Neural cell (in vitro differentiated cells): Measurements from ENCODE around the gene UBE2Q1. TPM values are rescaled to one million over a fixed set of nuclear protein-coding genes. Genes with fewer than 3 reads are reported as not detected.

Source experiments
- H2AFZ ChIP-seq: fragments of 200-600, 300-800 bp; sonication (generic), shearing (Covaris generic); 2 replicates; pipeline ENCODE4 v1.6.0; 2014; ENCODE audit warnings: low read depth, mild to moderate bottlenecking, antibody characterized with exemption, low read length, moderate library complexity
- H3F3A ChIP-seq: fragments of 200-600 bp; shearing (Covaris generic); 2 replicates; pipeline ENCODE4 v1.6.1; 2016; ENCODE audit warnings: mild to moderate bottlenecking, moderate library complexity, mixed read lengths, antibody characterized with exemption, low read length; ENCODE audit not compliant: insufficient read depth, poor library complexity, severe bottlenecking
- H3K27ac ChIP-seq: fragments of 200-600, 300-800 bp; sonication (generic), shearing (Covaris generic); 2 replicates; pipeline ENCODE4 v1.5.1; 2014; ENCODE audit warnings: mild to moderate bottlenecking, low read length, moderate library complexity
- H3K27me3 ChIP-seq: fragments of 300-800, 200-600 bp; sonication (generic), shearing (Covaris generic); 2 replicates; pipeline ENCODE4 v1.6.0; 2014; ENCODE audit warnings: mild to moderate bottlenecking, low read depth, low read length, moderate library complexity; ENCODE audit not compliant: insufficient read depth
- H3K36me3 ChIP-seq: fragments of 300-800, 200-600 bp; sonication (generic), shearing (Covaris generic); 2 replicates; pipeline ENCODE4 v1.5.1; 2014; ENCODE audit warnings: mild to moderate bottlenecking, antibody characterized with exemption, low read length, moderate library complexity; ENCODE audit not compliant: insufficient read depth
- H3K4me2 ChIP-seq: fragments of 300-800, 200-600 bp; sonication (generic), shearing (Covaris generic); 2 replicates; pipeline ENCODE4 v1.6.0; 2014; ENCODE audit warnings: mild to moderate bottlenecking, low read length
- H3K4me3 ChIP-seq: fragments of 300-800, 200-600 bp; sonication (generic), shearing (Covaris generic); 2 replicates; pipeline ENCODE4 v1.5.1; 2014; ENCODE audit warnings: mild to moderate bottlenecking, low read length, moderate library complexity
- H3K79me2 ChIP-seq: fragments of 200-600 bp; shearing (Covaris generic); replicated peaks from 2 replicates; pipeline ENCODE4 v1.6.0; 2014; ENCODE audit warnings: mild to moderate bottlenecking, low read length, moderate library complexity; ENCODE audit not compliant: insufficient read depth
- H3K9ac ChIP-seq: fragments of 300-800, 200-600 bp; sonication (generic), shearing (Covaris generic); 2 replicates; pipeline ENCODE4 v1.6.1; 2016; ENCODE audit warnings: mild to moderate bottlenecking, low read length, mixed read lengths
- H3K9me2 ChIP-seq: fragments of 200-600 bp; shearing (Covaris generic); 2 replicates; pipeline ENCODE4 v1.6.1; 2016; ENCODE audit warnings: mild to moderate bottlenecking, low read length, mixed read lengths; ENCODE audit not compliant: insufficient read depth
- H3K9me3 ChIP-seq: fragments of 200-600, 300-800 bp; sonication (generic), shearing (Covaris generic); 2 replicates; pipeline ENCODE4 v1.6.1; 2016; ENCODE audit warnings: mild to moderate bottlenecking, mixed run types, low read length, moderate library complexity, mixed read lengths
- H4K20me1 ChIP-seq: fragments of 200-600 bp; shearing (Covaris generic); 2 replicates; pipeline ENCODE4 v1.6.1; 2016; ENCODE audit warnings: mild to moderate bottlenecking, mixed run types; ENCODE audit not compliant: insufficient read depth
- EP300 ChIP-seq: fragments of 450-650 bp; conservative IDR thresholded peaks from 2 replicates; pipeline ENCODE4 v1.6.1; 2014; ENCODE audit warnings: antibody characterized with exemption, mild to moderate bottlenecking, moderate library complexity; ENCODE audit not compliant: poor library complexity, severe bottlenecking
- EZH2 ChIP-seq: fragments of 200-600, 300-800 bp; shearing (Covaris generic), sonication (generic); IDR thresholded peaks from 2 replicates; pipeline ENCODE4 v1.6.1; 2014; ENCODE audit warnings: antibody characterized with exemption, low read length, borderline replicate concordance, mild to moderate bottlenecking; ENCODE audit not compliant: insufficient read depth, poor library complexity, severe bottlenecking
- MXI1 ChIP-seq: fragments of 450-650 bp; conservative IDR thresholded peaks from 2 replicates; pipeline ENCODE4 v1.6.1; 2014; ENCODE audit warnings: antibody characterized with exemption, mild to moderate bottlenecking; ENCODE audit not compliant: poor library complexity, severe bottlenecking
- POLR2AphosphoS5 ChIP-seq: IDR thresholded peaks from 2 replicates; pipeline ENCODE4 v1.6.1; 2012
- RAD21 ChIP-seq: fragments of 450-650 bp; conservative IDR thresholded peaks from 2 replicates; pipeline ENCODE4 v1.6.1; 2014; ENCODE audit warnings: antibody characterized with exemption, mild to moderate bottlenecking, moderate library complexity
- SMC3 ChIP-seq: fragments of 450-650 bp; conservative IDR thresholded peaks from 2 replicates; pipeline ENCODE4 v1.6.1; 2014; ENCODE audit warnings: antibody characterized with exemption, mild to moderate bottlenecking, moderate library complexity; ENCODE audit not compliant: poor library complexity
- TAF1 ChIP-seq: IDR thresholded peaks from 2 replicates; pipeline ENCODE4 v1.6.1; 2012; ENCODE audit warnings: low read depth
- polyA plus RNA-seq: library from polyadenylated mRNA; depleted of rRNA; stranded (reverse); fragments of >200 nt; gene quantifications from 2 replicates; pipeline ENCODE4 v1.2.3, GENCODE V29; 2014
- TF ChIP-seq, protein P1 (sequence below): IDR thresholded peaks from 2 replicates; pipeline ENCODE4 v1.6.1; 2012; ENCODE audit warnings: borderline replicate concordance
- TF ChIP-seq, protein P2 (sequence below): fragments of 450-650 bp; IDR thresholded peaks from 2 replicates; pipeline ENCODE4 v1.5.1; 2014; ENCODE audit warnings: antibody characterized with exemption, mild to moderate bottlenecking, moderate library complexity; ENCODE audit not compliant: poor library complexity, severe bottlenecking

The UBE2Q1 gene
- polyA plus RNA-seq, 1 donor from 2014 or later = 103 TPM

DNA sequence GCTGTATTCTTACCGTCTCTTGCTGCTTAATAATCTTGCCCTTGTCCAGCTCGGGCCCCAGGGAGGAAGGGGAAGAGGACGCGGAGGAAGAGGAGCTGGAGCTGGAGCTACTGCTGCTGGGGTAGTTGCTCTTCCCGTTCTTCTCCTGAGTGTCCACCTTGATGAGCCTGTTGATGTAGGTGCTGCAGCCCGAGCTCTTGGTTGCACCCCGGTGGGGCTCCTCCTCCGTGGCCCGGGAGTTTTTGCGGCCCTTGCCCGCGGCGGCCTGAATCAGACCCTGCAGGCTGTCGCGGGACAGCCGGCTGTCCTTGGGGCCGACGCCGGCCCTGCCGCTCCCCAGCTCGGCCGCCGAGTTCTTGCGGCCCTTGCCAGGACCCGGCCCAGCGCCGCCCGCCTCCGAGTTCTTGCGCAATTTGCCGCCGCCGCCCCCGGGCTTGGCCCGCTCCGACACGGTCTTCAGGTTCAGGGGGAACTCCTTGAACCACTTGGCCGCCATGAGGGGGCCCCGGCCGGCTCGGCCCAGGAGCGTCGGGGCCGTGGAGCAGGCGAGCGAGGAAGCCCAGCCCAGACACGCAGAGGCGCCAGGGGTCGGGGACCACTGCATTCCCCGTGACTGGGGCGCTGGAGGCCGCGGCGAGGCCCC is 56.9 kb downstream of the UBE2Q1 start:
- TF ChIP-seq EP300 (no peak), EZH2 (peak; percentile 52), SMC3 (no peak), MXI1 (no peak), TAF1 (no peak)

DNA sequence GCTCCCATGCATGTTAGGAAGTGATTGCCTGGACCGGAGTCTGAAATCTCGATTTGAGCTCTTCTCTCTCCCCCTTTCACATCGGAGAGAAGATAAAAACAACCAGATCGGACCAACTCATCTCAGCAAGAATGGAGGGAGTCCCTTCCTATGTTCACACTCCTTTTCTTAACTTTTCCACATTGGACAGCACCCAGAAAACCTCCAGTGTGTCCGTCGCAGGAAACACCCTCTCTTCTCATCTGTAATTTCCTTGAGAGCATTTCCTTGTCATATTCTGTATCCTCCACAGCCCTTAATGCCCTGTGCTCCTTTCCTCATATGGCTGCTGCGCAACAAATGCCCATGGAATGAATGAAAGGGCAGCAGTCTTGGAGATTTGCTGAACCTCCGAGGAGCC is 57.9 kb downstream of the UBE2Q1 start:
- Histone ChIP-seq H3K27ac (no peak overlapping the region), H3K9me3 (peaks cover 7% of the 10 kb centered on the region), H3K27me3 (peaks cover 68% of the 10 kb centered on the region), H3K4me2 (no peak overlapping the region), H3K79me2 (no peaks in the 10 kb centered on the region), H3K9ac (no peak overlapping the region), H2AFZ (no peak overlapping the region), H3F3A (no peaks in the 10 kb centered on the region), H3K9me2 (no peaks in the 10 kb centered on the region), H3K4me3 (no peak overlapping the region), H3K36me3 (no peaks in the 10 kb centered on the region), H4K20me1 (no peaks in the 10 kb centered on the region)
- TF ChIP-seq TAF1 (no peak), SMC3 (no peak), EP300 (no peak), RAD21 (no peak), MXI1 (no peak), EZH2 (no peak), POLR2AphosphoS5 (no peak)
- TF ChIP-seq, protein P1, sequence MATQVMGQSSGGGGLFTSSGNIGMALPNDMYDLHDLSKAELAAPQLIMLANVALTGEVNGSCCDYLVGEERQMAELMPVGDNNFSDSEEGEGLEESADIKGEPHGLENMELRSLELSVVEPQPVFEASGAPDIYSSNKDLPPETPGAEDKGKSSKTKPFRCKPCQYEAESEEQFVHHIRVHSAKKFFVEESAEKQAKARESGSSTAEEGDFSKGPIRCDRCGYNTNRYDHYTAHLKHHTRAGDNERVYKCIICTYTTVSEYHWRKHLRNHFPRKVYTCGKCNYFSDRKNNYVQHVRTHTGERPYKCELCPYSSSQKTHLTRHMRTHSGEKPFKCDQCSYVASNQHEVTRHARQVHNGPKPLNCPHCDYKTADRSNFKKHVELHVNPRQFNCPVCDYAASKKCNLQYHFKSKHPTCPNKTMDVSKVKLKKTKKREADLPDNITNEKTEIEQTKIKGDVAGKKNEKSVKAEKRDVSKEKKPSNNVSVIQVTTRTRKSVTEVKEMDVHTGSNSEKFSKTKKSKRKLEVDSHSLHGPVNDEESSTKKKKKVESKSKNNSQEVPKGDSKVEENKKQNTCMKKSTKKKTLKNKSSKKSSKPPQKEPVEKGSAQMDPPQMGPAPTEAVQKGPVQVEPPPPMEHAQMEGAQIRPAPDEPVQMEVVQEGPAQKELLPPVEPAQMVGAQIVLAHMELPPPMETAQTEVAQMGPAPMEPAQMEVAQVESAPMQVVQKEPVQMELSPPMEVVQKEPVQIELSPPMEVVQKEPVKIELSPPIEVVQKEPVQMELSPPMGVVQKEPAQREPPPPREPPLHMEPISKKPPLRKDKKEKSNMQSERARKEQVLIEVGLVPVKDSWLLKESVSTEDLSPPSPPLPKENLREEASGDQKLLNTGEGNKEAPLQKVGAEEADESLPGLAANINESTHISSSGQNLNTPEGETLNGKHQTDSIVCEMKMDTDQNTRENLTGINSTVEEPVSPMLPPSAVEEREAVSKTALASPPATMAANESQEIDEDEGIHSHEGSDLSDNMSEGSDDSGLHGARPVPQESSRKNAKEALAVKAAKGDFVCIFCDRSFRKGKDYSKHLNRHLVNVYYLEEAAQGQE = no peak
- TF ChIP-seq, protein P2, sequence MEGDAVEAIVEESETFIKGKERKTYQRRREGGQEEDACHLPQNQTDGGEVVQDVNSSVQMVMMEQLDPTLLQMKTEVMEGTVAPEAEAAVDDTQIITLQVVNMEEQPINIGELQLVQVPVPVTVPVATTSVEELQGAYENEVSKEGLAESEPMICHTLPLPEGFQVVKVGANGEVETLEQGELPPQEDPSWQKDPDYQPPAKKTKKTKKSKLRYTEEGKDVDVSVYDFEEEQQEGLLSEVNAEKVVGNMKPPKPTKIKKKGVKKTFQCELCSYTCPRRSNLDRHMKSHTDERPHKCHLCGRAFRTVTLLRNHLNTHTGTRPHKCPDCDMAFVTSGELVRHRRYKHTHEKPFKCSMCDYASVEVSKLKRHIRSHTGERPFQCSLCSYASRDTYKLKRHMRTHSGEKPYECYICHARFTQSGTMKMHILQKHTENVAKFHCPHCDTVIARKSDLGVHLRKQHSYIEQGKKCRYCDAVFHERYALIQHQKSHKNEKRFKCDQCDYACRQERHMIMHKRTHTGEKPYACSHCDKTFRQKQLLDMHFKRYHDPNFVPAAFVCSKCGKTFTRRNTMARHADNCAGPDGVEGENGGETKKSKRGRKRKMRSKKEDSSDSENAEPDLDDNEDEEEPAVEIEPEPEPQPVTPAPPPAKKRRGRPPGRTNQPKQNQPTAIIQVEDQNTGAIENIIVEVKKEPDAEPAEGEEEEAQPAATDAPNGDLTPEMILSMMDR = no peak

More for the DNA sequence above, 56.9 kb downstream of the UBE2Q1 start:
- Histone ChIP-seq H3K9ac (no peak overlapping the region), H3K27ac (no peak overlapping the region), H4K20me1 (no peaks in the 10 kb centered on the region), H3K9me3 (peaks cover 7% of the 10 kb centered on the region), H3K36me3 (no peaks in the 10 kb centered on the region), H3K79me2 (no peaks in the 10 kb centered on the region), H3K9me2 (no peaks in the 10 kb centered on the region), H3K4me3 (no peak overlapping the region), H2AFZ (no peak overlapping the region), H3K4me2 (no peak overlapping the region), H3K27me3 (peaks cover 73% of the 10 kb centered on the region), H3F3A (no peaks in the 10 kb centered on the region)
